Cardiac fibroblast (primary cell): ENCODE data around the gene FAM81A.

Experiments
- DNase-seq, 2 donors: peaks; one replicate each; pipeline versions ENCODE4 v3.0.0 to v3.0.0-alpha.2; 2010; ENCODE audit warnings: low read depth in 2 of 2
- H3K4me3 ChIP-seq, 2 donors: replicated peaks in 1 of 2; 1 replicate in 1 of 2; 2 replicates in 1 of 2; pipeline ENCODE4 v1.5.1; 2011; ENCODE audit warnings: low read depth in 2 of 2, low read length in 2 of 2, mild to moderate bottlenecking in 2 of 2, moderate library complexity in 1 of 2
- TF ChIP-seq, protein P1 (sequence below): IDR thresholded peaks from one replicate; pipeline ENCODE4 v1.5.1; 2011; ENCODE audit warnings: low read depth, mild to moderate bottlenecking, low read length, inconsistent platforms

Gene FAM81A

GRCh38 chr15:59548501-59549226 is 110.7 kb downstream of the FAM81A start:
- TF ChIP-seq, protein P1, sequence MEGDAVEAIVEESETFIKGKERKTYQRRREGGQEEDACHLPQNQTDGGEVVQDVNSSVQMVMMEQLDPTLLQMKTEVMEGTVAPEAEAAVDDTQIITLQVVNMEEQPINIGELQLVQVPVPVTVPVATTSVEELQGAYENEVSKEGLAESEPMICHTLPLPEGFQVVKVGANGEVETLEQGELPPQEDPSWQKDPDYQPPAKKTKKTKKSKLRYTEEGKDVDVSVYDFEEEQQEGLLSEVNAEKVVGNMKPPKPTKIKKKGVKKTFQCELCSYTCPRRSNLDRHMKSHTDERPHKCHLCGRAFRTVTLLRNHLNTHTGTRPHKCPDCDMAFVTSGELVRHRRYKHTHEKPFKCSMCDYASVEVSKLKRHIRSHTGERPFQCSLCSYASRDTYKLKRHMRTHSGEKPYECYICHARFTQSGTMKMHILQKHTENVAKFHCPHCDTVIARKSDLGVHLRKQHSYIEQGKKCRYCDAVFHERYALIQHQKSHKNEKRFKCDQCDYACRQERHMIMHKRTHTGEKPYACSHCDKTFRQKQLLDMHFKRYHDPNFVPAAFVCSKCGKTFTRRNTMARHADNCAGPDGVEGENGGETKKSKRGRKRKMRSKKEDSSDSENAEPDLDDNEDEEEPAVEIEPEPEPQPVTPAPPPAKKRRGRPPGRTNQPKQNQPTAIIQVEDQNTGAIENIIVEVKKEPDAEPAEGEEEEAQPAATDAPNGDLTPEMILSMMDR: no peak
- no peak for DNase-seq
- no peak overlapping the region for H3K4me3 ChIP-seq

- no peak for DNase-seq
- H3K4me3 ChIP-seq: no peak overlapping the region
- TF ChIP-seq, protein P1: no peak
Measured at GRCh38 chr15:59549301-59550185, 111.6 kb downstream of the FAM81A start.

GRCh38 chr15:59550530-59550929 is 112.5 kb downstream of the FAM81A start:
- TF ChIP-seq, protein P1: no peak
- H3K4me3 ChIP-seq: no peak overlapping the region
- no peak for DNase-seq

DNA sequence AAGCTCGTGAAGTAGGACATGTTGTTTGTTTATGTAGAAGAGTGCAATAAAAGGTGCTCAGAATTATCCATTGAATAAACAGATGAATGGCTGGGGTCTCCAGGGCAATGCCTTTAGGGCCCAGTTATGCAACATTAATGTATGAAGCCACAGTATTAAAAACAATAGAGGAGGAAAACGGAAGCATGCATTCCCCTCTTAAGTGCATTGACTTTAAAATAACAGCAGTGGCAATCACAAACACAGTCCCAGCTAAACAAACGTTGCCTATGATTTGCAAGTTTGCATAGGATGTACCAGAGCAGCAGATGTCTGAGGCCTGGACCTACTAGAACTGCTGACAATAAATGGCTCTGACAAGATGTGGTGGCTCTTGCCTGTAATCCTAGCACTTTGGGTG is 113.0 kb downstream of the FAM81A start:
- no peak for DNase-seq
- no peak overlapping the region for H3K4me3 ChIP-seq
- TF ChIP-seq, protein P1: no peak

GRCh38 chr15:59553879-59554735 is 116.1 kb downstream of the FAM81A start:
- no peak overlapping the region for H3K4me3 ChIP-seq
- peak; percentile 74 to 96 for DNase-seq
- TF ChIP-seq, protein P1: no peak

- peak in 1 of 2 donors; percentile 72 for DNase-seq
- TF ChIP-seq, protein P1: no peak
- H3K4me3 ChIP-seq: no peak overlapping the region
Measured at GRCh38 chr15:59555696-59556095, 117.7 kb downstream of the FAM81A start.
